Measurements from ENCODE around the gene MANEA.

MANEA gene

DNA sequence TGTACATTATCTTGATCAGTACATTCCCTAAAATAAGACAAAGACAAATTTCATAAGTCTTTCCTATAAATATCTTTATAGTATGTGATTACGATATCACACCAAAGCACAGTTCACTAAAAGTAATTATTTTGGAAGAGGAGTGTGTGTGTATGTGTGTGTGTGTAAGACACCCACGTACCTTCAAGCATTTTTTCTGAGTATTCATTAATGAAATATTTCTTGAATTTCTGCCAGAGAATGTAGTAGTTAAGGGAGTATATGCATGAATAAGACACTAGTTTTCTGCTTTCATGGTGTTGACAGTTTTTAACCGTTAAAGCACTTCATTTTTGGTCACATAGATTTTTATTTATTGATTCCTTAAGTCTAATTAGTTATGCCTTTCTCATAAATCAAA, 36.8 kb downstream of the MANEA start:
- DNase-seq (ENCODE audit: low read depth) = no peak
- no peak overlapping the region for H3K4me3 ChIP-seq (ENCODE audit: low read depth, low read length)
- TF ChIP-seq, protein P1, sequence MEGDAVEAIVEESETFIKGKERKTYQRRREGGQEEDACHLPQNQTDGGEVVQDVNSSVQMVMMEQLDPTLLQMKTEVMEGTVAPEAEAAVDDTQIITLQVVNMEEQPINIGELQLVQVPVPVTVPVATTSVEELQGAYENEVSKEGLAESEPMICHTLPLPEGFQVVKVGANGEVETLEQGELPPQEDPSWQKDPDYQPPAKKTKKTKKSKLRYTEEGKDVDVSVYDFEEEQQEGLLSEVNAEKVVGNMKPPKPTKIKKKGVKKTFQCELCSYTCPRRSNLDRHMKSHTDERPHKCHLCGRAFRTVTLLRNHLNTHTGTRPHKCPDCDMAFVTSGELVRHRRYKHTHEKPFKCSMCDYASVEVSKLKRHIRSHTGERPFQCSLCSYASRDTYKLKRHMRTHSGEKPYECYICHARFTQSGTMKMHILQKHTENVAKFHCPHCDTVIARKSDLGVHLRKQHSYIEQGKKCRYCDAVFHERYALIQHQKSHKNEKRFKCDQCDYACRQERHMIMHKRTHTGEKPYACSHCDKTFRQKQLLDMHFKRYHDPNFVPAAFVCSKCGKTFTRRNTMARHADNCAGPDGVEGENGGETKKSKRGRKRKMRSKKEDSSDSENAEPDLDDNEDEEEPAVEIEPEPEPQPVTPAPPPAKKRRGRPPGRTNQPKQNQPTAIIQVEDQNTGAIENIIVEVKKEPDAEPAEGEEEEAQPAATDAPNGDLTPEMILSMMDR (IDR thresholded peaks at IDR 0.05; ENCODE audit: insufficient read depth, low read depth, low read length, missing control alignments) = no peak

DNA sequence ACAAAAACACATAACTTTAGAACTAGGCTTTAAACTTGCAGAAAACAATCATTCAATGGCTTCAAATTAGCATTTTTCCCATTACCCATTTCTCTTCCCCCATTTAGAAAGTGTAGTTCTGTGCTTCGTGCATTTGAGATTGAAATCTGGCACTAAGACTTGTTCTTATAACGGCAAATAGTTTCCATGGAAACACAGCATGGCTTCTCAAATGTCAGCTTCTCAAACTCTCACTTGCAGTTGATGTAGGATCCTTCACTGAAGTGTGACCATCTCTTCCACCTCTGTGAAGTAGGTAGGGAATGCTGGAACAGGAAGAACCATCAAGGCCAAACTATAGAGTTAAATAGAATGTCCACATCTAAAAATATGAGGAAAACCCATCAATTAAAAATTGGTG, 52.2 kb downstream of the MANEA start:
- TF ChIP-seq, protein P1 (IDR thresholded peaks at IDR 0.05; ENCODE audit: insufficient read depth, low read depth, low read length, missing control alignments) = no peak
- DNase-seq (ENCODE audit: low read depth) = no peak
- H3K4me3 ChIP-seq (ENCODE audit: low read depth, low read length) = no peak overlapping the region

DNA sequence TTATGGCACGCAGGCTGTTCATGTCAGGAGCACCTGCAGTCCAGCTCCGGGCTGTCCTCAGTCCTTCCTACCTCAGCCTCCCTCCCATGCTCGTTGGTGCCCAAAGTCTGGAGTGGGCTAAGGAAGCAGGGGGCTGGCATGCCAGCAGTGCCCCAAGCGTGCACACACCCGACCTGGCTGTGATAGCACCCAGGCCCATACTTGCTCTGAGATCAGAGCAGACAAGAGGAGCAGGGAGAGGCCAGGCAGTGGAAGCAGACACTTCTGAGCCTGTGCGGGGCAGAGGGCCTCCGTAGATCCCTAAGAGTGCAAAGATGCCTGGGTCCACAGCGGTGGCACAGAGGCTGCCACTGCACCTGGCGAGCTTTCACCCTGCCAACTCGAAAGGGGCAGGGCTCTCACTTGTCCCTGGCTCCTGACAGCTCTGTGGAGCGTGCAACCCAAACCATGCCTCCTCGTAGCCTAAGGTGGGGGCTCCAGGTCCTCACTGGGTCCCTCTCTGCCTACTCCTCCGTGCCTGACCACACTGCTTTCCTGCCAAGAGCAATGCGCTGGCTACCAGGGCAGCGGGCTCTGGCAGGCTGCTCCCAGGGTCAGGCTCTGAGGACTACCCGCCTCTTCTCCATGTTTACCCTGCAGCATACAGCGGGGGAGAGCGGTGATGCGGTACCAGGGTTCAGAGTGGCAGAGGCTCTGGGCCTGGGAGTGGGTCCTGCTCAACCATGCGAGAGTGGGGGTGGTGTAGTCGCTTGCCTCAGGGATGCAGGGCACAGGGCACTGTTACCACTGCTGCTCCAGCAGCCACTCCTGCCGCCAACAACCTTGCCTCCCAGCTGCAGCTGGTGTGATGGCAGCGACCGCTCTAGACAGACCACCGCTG, 59.5 kb downstream of the MANEA start:
- no peak for DNase-seq (ENCODE audit: low read depth)
- TF ChIP-seq, protein P1 (IDR thresholded peaks at IDR 0.05; ENCODE audit: insufficient read depth, low read depth, low read length, missing control alignments) = no peak
- H3K4me3 ChIP-seq (ENCODE audit: low read depth, low read length) = no peak overlapping the region

DNA sequence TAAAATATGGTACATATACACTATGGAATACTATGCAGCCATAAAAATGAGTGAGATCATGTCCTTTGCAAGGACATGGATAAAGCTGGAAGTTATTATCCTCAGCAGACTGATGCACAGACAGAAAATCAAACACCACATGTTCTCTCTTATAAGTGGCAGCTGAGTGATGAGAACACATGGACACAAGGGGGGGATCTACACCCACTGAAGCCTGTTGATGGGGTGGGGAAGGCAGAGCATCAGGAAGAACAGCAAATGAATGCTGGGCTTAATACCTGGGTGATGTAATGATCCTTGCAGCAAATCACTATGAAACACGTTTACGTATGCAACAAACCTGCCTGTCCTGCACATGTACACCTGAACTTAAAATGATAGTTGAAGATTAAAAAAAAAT, 71.3 kb downstream of the MANEA start:
- H3K4me3 ChIP-seq (ENCODE audit: low read depth, low read length) = no peak overlapping the region
- DNase-seq (ENCODE audit: low read depth) = peak; percentile 15
- TF ChIP-seq, protein P1 (IDR thresholded peaks at IDR 0.05; ENCODE audit: insufficient read depth, low read depth, low read length, missing control alignments) = no peak

DNA sequence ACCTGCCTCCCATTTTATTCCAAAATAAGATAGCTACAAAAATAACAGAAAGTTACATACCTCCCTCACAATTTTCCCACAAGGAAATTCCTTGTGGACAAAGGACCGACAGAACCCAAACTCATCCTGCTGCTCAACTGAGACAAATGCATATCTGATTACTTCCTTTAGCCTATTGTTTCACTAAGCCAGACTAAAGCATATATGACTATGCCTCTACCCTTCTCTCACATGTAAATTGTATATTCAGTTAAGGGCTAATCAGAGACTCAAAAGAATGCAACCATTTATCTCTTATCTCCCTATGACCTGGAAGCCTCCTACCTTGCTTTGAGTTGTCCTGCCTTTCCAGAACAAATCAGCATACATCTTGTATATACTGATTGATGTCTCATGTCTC, 72.1 kb downstream of the MANEA start:
- TF ChIP-seq, protein P1 (IDR thresholded peaks at IDR 0.05; ENCODE audit: insufficient read depth, low read depth, low read length, missing control alignments) = no peak
- DNase-seq (ENCODE audit: low read depth) = no peak
- H3K4me3 ChIP-seq (ENCODE audit: low read depth, low read length) = no peak overlapping the region

DNA sequence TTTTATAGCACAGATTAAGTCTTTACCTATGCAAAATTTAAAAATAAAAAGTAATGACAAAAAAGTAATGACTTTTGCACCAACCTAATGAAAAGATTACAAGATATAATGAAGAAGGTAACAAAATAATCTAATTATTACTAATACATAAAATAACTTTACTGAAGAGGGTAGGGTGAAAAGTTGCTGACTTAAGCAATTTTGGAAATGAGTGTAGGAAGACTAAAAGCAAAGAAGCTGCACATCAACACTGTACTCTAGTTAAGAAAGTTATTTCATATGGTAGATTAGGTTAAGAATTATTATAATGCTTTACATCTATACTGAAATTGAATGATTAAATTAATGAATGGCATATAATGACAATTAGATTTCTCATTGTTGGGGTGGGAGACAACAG, 76.8 kb downstream of the MANEA start:
- TF ChIP-seq, protein P1 (IDR thresholded peaks at IDR 0.05; ENCODE audit: insufficient read depth, low read depth, low read length, missing control alignments) = no peak
- H3K4me3 ChIP-seq (ENCODE audit: low read depth, low read length) = no peak overlapping the region
- no peak for DNase-seq (ENCODE audit: low read depth)

DNA sequence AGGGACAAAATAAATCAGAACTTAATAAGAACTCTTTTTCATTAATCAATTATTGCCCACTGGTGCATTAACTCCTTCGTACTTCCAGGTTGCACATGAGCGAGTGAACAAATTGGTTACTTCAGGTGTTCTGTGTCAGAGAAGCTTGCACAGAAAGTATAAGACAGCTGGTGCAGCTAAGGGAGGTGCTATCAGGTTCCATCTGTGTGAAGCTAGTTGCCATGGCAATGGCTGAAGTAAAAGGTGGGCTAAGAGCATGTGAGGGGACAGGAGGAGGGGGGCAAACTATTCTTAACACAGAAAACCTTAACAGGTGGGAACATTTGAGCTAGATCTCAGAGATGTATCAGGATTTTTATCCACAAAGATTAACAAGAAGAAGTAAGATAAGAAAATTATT, 81.6 kb downstream of the MANEA start:
- TF ChIP-seq, protein P1 (IDR thresholded peaks at IDR 0.05; ENCODE audit: insufficient read depth, low read depth, low read length, missing control alignments) = no peak
- DNase-seq (ENCODE audit: low read depth) = no peak

More for the DNA sequence above, 81.6 kb downstream of the MANEA start:
- H3K4me3 ChIP-seq (ENCODE audit: low read depth, low read length) = no peak overlapping the region

Measured in GM12865 (cell line).